NK-92 (cell line): Measurements from ENCODE around the gene IL23A.
"Not testable (repeated sequence)": the region's sequence is repeated elsewhere in the genome, so short reads cannot be mapped to it uniquely, and the experiment has no call there.

ENCODE experiments used
- DNase-seq: peaks from one replicate; lab custom pipeline; 2025; ENCODE audit not compliant: unreplicated experiment; lab: John Stamatoyannopoulos, UW

Gene IL23A

GRCh38 chr12:56326126-56326525 is 12.6 kb upstream of the IL23A start:
- no peak for DNase-seq

- no peak for DNase-seq
Measured at GRCh38 chr12:56326533-56326932, 12.2 kb upstream of the IL23A start.

GRCh38 chr12:56330936-56331490 is 7.7 kb upstream of the IL23A start:
- DNase-seq = no peak

GRCh38 chr12:56332512-56333196 is 6.0 kb upstream of the IL23A start:
- no peak for DNase-seq

GRCh38 chr12:56333197-56333678 is 5.4 kb upstream of the IL23A start:
- DNase-seq = no peak

- peak; percentile 65 for DNase-seq
Measured at GRCh38 chr12:56333679-56334489, 4.8 kb upstream of the IL23A start, which contains the start of gene PAN2. PAN2 (minus strand) TSS chr12:56334000; CDS start chr12:56333094, 906 bp downstream.

- no peak for DNase-seq
Measured at GRCh38 chr12:56334490-56334793, 4.2 kb upstream of the IL23A start.

GRCh38 chr12:56335527-56335926 is 3.2 kb upstream of the IL23A start:
- DNase-seq = not testable (repeated sequence)

GRCh38 chr12:56336361-56337167 is 2.1 kb upstream of the IL23A start:
- DNase-seq = no peak

GRCh38 chr12:56337753-56338251 is 882 bp upstream of the IL23A start:
- no peak for DNase-seq

- DNase-seq = no peak
Measured at GRCh38 chr12:56339158-56339422, 406 bp downstream of the IL23A start.

- no peak for DNase-seq
Measured at GRCh38 chr12:56341616-56342015, 2.9 kb downstream of the IL23A start.

GRCh38 chr12:56342290-56342689 is 3.6 kb downstream of the IL23A start:
- not testable (repeated sequence) for DNase-seq

GRCh38 chr12:56346675-56347074 is 8.0 kb downstream of the IL23A start:
- no peak for DNase-seq

GRCh38 chr12:56347255-56347654 is 8.6 kb downstream of the IL23A start:
- not testable (repeated sequence) for DNase-seq

GRCh38 chr12:56348776-56349175 is 10.1 kb downstream of the IL23A start:
- DNase-seq = no peak

GRCh38 chr12:56350662-56351061 is 12.0 kb downstream of the IL23A start:
- no peak for DNase-seq

GRCh38 chr12:56351325-56351724 is 12.6 kb downstream of the IL23A start:
- DNase-seq = no peak

GRCh38 chr12:56358836-56359532 is 20.3 kb downstream of the IL23A start:
- no peak for DNase-seq

GRCh38 chr12:56359851-56360767 is 21.4 kb downstream of the IL23A start, which contains the start of gene STAT2:
STAT2 (minus strand) TSS chr12:56360107; CDS start chr12:56356571, 3,536 bp downstream.
- peak; percentile 93 for DNase-seq
